Gastrocnemius medialis (tissue), 4 donors: ENCODE data around the gene SMARCAL1.

ENCODE experiments used
- CTCF ChIP-seq, 5 experiments: fragments of 450-650 bp in 3 of 5; fragments of 200-600 bp in 2 of 5; sonication (generic) in 2 of 5; IDR thresholded peaks in 4 of 5; conservative IDR thresholded peaks in 1 of 5; 1 replicate in 4 of 5; 2 replicates in 1 of 5; pipeline ENCODE4 v1.5.1; 2016 to 2019; ENCODE audit warnings: antibody characterized with exemption in 5 of 5, mild to moderate bottlenecking in 3 of 5, moderate library complexity in 3 of 5
- POLR2A ChIP-seq, 2 donors: fragments of 450-650 bp; IDR thresholded peaks; one replicate each; pipeline ENCODE4 v1.6.1; 2017; ENCODE audit warnings: antibody characterized with exemption in 2 of 2, mild to moderate bottlenecking in 2 of 2, moderate library complexity in 2 of 2

- TF ChIP-seq CTCF (IDR thresholded peaks at IDR 0.05 in 4 of 5, conservative IDR thresholded peaks at IDR 0.05 in 1 of 5) = no peak
- TF ChIP-seq POLR2A (IDR thresholded peaks at IDR 0.05) = no peak
Measured at GRCh38 chr2:216413882-216414281, 1.6 kb downstream of the SMARCAL1 start.
